Lung (tissue), 12 donors: ENCODE results near the gene NINJ1. TPM values are rescaled to one million over a fixed set of nuclear protein-coding genes. Genes with fewer than 3 reads are reported as not detected.

Source experiments
- ATAC-seq: fragments of 200-7000 bp; cut with Tn5 transposase; one replicate; pipeline ENCODE4 v1.9.1; 2020; ENCODE audit warnings: moderate number of reproducible peaks; ENCODE audit not compliant: insufficient read depth, low FRiP score
- DNase-seq, 3 donors: peaks; one replicate each; pipeline ENCODE4 v3.0.0-alpha.2; 2013 to 2017
- H3K27ac ChIP-seq, 2 donors: one replicate each; pipeline ENCODE4 v1.5.1; 2013; ENCODE audit warnings: mild to moderate bottlenecking in 2 of 2, moderate library complexity in 2 of 2, control low read depth in 1 of 2, inconsistent platforms in 1 of 2, low read depth in 1 of 2, low read length in 1 of 2
- H3K27me3 ChIP-seq, 3 donors: one replicate each; pipeline ENCODE4 v1.5.1; 2013; ENCODE audit warnings: low read length in 2 of 3; ENCODE audit not compliant: control insufficient read depth in 3 of 3, insufficient read depth in 3 of 3
- H3K36me3 ChIP-seq, 4 donors: one replicate each; pipeline ENCODE4 v1.5.1; 2013; ENCODE audit warnings: low read length in 4 of 4, mild to moderate bottlenecking in 1 of 4, moderate library complexity in 1 of 4; ENCODE audit not compliant: control insufficient read depth in 4 of 4, insufficient read depth in 4 of 4
- H3K4me1 ChIP-seq, 5 donors: one replicate each; pipeline ENCODE4 v1.5.1; 2013; ENCODE audit warnings: low read length in 5 of 5, mild to moderate bottlenecking in 2 of 5, moderate library complexity in 1 of 5; ENCODE audit not compliant: control insufficient read depth in 5 of 5, insufficient read depth in 5 of 5
- H3K4me3 ChIP-seq: one replicate; pipeline ENCODE4 v1.5.1; 2013; ENCODE audit warnings: mild to moderate bottlenecking, control low read depth, moderate library complexity
- H3K9ac ChIP-seq, 2 donors: one replicate each; pipeline ENCODE4 v1.5.1; 2013; ENCODE audit warnings: low read length in 2 of 2, control low read depth in 1 of 2; ENCODE audit not compliant: insufficient read depth in 1 of 2
- H3K9me3 ChIP-seq, 4 donors: one replicate each; pipeline ENCODE4 v1.5.1; 2013; ENCODE audit warnings: low read length in 3 of 4, mild to moderate bottlenecking in 1 of 4, moderate library complexity in 1 of 4; ENCODE audit not compliant: control insufficient read depth in 4 of 4, insufficient read depth in 3 of 4
- CTCF ChIP-seq: IDR thresholded peaks from 2 replicates; pipeline ENCODE4 v1.5.1; 2012; ENCODE audit warnings: mild to moderate bottlenecking; ENCODE audit errors: control extremely low read depth, extremely low read depth
- WGBS, 2 donors: extraction: QIAGEN DNeasy Blood & Tissue Kit; methylation state at CpG; one replicate each; pipeline ENCODE4 v1.1.7; 2013; 5-methylcytosine and 5-hydroxymethylcytosine counted together
- polyA plus RNA-seq, 2 donors: library from polyadenylated mRNA; stranded (reverse); fragments of 200-250 nt; gene quantifications; one replicate each; pipeline ENCODE4 v1.2.1, GENCODE V29; 2013
- total RNA-seq, 2 donors: library from RNA; depleted of rRNA in 1 of 2; stranded (reverse); fragments of >200 nt in 1 of 2; gene quantifications; one replicate each; pipeline ENCODE4 v1.2.1, GENCODE V29; 2014 to 2021
- donor health status: control.
- donor health status: control.
- donor health status: Bipolar disorder and iron deficiency.
- donor health status: healthy.
- donor health status: DM: yes; HTN: yes; CAD: no.

The NINJ1 gene
- total and polyA plus RNA-seq, 4 donors: 44.3 to 324 (median 50.5) TPM

GRCh38 chr9:93100276-93100636 lies 33.8 kb downstream of the NINJ1 start:
- no peak for TF ChIP-seq CTCF
- no peaks in the 10 kb centered on the region for H3K36me3 ChIP-seq
- no peak for ATAC-seq
- H3K27me3 ChIP-seq: no peaks in the 10 kb centered on the region
- H3K4me1 ChIP-seq: peaks cover 0 to 25% (median 6%) of the 10 kb centered on the region in 5 donors
- H3K9ac ChIP-seq: no peak overlapping the region
- no peak overlapping the region for H3K4me3 ChIP-seq
- 94 to 97% methylated on average over 8 of the region's 8 CpGs for WGBS, 2 donors
- H3K9me3 ChIP-seq: peaks cover 0 to 4% (median 0%) of the 10 kb centered on the region in 4 donors
- H3K27ac ChIP-seq: no peak overlapping the region
- DNase-seq: no peak

- DNase-seq: peak in 1 of 3 donors; percentile 7
Observed at GRCh38 chr9:93099551-93100275, 34.3 kb downstream of the NINJ1 start.

GRCh38 chr9:93098236-93098946 lies 35.7 kb downstream of the NINJ1 start:
- Histone ChIP-seq H3K27ac (peak overlapping the region; percentile 10 to 95), H3K9ac (no peak overlapping the region), H3K27me3 (no peaks in the 10 kb centered on the region), H3K36me3 (no peaks in the 10 kb centered on the region), H3K4me3 (no peak overlapping the region), H3K9me3 (peaks cover 0 to 4% (median 0%) of the 10 kb centered on the region in 4 donors), H3K4me1 (peaks cover 0 to 35% (median 9%) of the 10 kb centered on the region in 5 donors)
- 10 to 13% methylated on average over 15 of the region's 15 CpGs for WGBS, 2 donors
- no peak for TF ChIP-seq CTCF
- peak; percentile 36 to 52 (median 37) for DNase-seq
- peak; percentile 22 for ATAC-seq

More at GRCh38 chr9:93099551-93100275, 34.3 kb downstream of the NINJ1 start:
- Histone ChIP-seq H3K36me3 (no peaks in the 10 kb centered on the region), H3K4me3 (no peak overlapping the region), H3K4me1 (peaks cover 0 to 25% (median 6%) of the 10 kb centered on the region in 5 donors), H3K9ac (no peak overlapping the region), H3K27me3 (no peaks in the 10 kb centered on the region), H3K27ac (peak overlapping the region in 1 of 2 donors; percentile 82), H3K9me3 (peaks cover 0 to 4% (median 0%) of the 10 kb centered on the region in 4 donors)
- no peak for ATAC-seq
- WGBS, 2 donors: 81 to 88% methylated on average over 16 of the region's 16 CpGs
- no peak for TF ChIP-seq CTCF
